HCT116 (cell line): ENCODE results near the gene DOCK1. TPM values are rescaled to one million over a fixed set of nuclear protein-coding genes. Genes with fewer than 3 reads are reported as not detected.

Source experiments
- ATAC-seq: fragments of 200-7000 bp; cut with Tn5 transposase; 2 replicates; pipeline ENCODE4 v1.9.1; 2020; ENCODE audit warnings: mild to moderate bottlenecking, moderate library complexity
- BruUV-seq: library from RNA; stranded (reverse); fragments of 400-500 nt; replicated peaks from 2 replicates; lab custom pipeline; 2021; lab: Mats Ljungman, UMichigan
- CTCF ChIA-PET: fragments of 300-600 bp; sonication (Branson Sonifier 250); formaldehyde crosslinking; loops from one replicate; lab custom pipeline; 2021; ENCODE audit warnings: antibody characterized with exemption; lab: Charles Lee
- POLR2A ChIA-PET: fragments of 300-600, 350-600 bp; sonication (Branson Sonifier 250); formaldehyde crosslinking; loops from one replicate; lab custom pipeline; 2021; ENCODE audit warnings: antibody characterized with exemption; lab: Charles Lee
- RAD21 ChIA-PET, 2 experiments: fragments of 300-600 bp; sonication (Branson Sonifier 250); formaldehyde crosslinking; loops; one replicate each; lab custom pipeline; 2023; ENCODE audit warnings: low total read pairs in 2 of 2; ENCODE audit not compliant: uncharacterized antibody in 2 of 2, unreplicated experiment in 2 of 2, low non-redundant PET in 1 of 2; lab: Charles Lee
- DNase-seq: peaks from one replicate; pipeline ENCODE4 v3.0.0-alpha.2; 2010; ENCODE audit warnings: low read depth, low spot score
- H2AFZ ChIP-seq: fragments of 200-600 bp; shearing (Covaris generic), sonication (generic); 2 replicates; pipeline ENCODE4 v1.6.1; 2017; ENCODE audit warnings: low read depth, mixed run types, mixed read lengths, antibody characterized with exemption, low read length; ENCODE audit not compliant: poor library complexity, severe bottlenecking
- H3K27ac ChIP-seq: 2 replicates; pipeline ENCODE4 v1.5.1; 2012; ENCODE audit warnings: low read depth, low read length
- H3K27me3 ChIP-seq: fragments of 200-600 bp; sonication (generic); 2 replicates; pipeline ENCODE4 v1.6.1; 2016; ENCODE audit warnings: mixed run types, low read length, mixed read lengths; ENCODE audit not compliant: insufficient read depth
- H3K36me3 ChIP-seq, 2 experiments: fragments of 200-500 bp in 1 of 2; fragments of 200-600 bp in 1 of 2; sonication (Bioruptor generic) in 1 of 2; sonication (generic) in 1 of 2; 2 replicates each; pipeline versions ENCODE4 v1.5.1 to v1.6.1; 2014 to 2016; ENCODE audit warnings: low read length in 2 of 2, inconsistent platforms in 1 of 2, mixed read lengths in 1 of 2, mixed run types in 1 of 2; ENCODE audit not compliant: insufficient read depth in 2 of 2, control insufficient read depth in 1 of 2
- H3K4me1 ChIP-seq, 2 experiments: fragments of 200-600 bp in 1 of 2; sonication (generic) in 1 of 2; 2 replicates each; pipeline versions ENCODE4 v1.5.1 to v1.6.1; 2012 to 2017; ENCODE audit warnings: low read length in 2 of 2, inconsistent platforms in 1 of 2, mild to moderate bottlenecking in 1 of 2, mixed read lengths in 1 of 2, mixed run types in 1 of 2, moderate library complexity in 1 of 2; ENCODE audit not compliant: insufficient read depth in 2 of 2, control insufficient read depth in 1 of 2
- H3K4me2 ChIP-seq: fragments of 200-600 bp; sonication (generic); 2 replicates; pipeline ENCODE4 v1.6.1; 2017; ENCODE audit warnings: mixed run types, low read length, mixed read lengths
- H3K4me3 ChIP-seq, 2 experiments: fragments of 200-600 bp in 1 of 2; sonication (generic) in 1 of 2; replicated peaks in 1 of 2; 2 replicates each; pipeline ENCODE4 v1.5.1; 2011 to 2016; ENCODE audit warnings: low read length in 2 of 2, control low read depth in 1 of 2, low read depth in 1 of 2, mild to moderate bottlenecking in 1 of 2, mixed read lengths in 1 of 2, mixed run types in 1 of 2
- H3K79me2 ChIP-seq: fragments of 200-600 bp; sonication (generic); 2 replicates; pipeline ENCODE4 v1.6.1; 2017; ENCODE audit warnings: mild to moderate bottlenecking, mixed run types, low read length, moderate library complexity, mixed read lengths; ENCODE audit not compliant: insufficient read depth
- H3K9ac ChIP-seq: fragments of 200-600 bp; sonication (generic); 2 replicates; pipeline ENCODE4 v1.6.1; 2016; ENCODE audit warnings: low read length, mixed read lengths
- H3K9me2 ChIP-seq: fragments of 200-600 bp; sonication (generic), shearing (Covaris generic); 2 replicates; pipeline ENCODE4 v1.6.1; 2017; ENCODE audit warnings: mixed run types, mild to moderate bottlenecking, moderate library complexity; ENCODE audit not compliant: insufficient read depth
- H3K9me3 ChIP-seq, 2 experiments: fragments of 200-500 bp in 1 of 2; fragments of 200-600 bp in 1 of 2; sonication (Bioruptor generic) in 1 of 2; sonication (generic) in 1 of 2; 2 replicates each; pipeline ENCODE4 v1.6.1; 2014 to 2017; ENCODE audit warnings: low read length in 2 of 2, mixed read lengths in 2 of 2, inconsistent platforms in 1 of 2, low read depth in 1 of 2, mild to moderate bottlenecking in 1 of 2, mixed run types in 1 of 2, moderate library complexity in 1 of 2; ENCODE audit not compliant: control insufficient read depth in 1 of 2, insufficient read depth in 1 of 2
- H4K20me1 ChIP-seq: fragments of 200-600 bp; sonication (generic), shearing (Covaris generic); 2 replicates; pipeline ENCODE4 v1.6.1; 2017; ENCODE audit warnings: mixed run types, mild to moderate bottlenecking, moderate library complexity; ENCODE audit not compliant: insufficient read depth
- ATF3 ChIP-seq: IDR thresholded peaks from 2 replicates; pipeline ENCODE4 v1.6.1; 2012
- CEBPB ChIP-seq: IDR thresholded peaks from 2 replicates; pipeline ENCODE4 v1.6.1; 2012; ENCODE audit warnings: low read depth
- ELF1 ChIP-seq: IDR thresholded peaks from 2 replicates; pipeline ENCODE4 v1.6.1; 2012; ENCODE audit warnings: low read depth, borderline replicate concordance
- EZH2phosphoT487 ChIP-seq: fragments of 200-600 bp; IDR thresholded peaks from 2 replicates; pipeline ENCODE4 v1.6.1; 2018; ENCODE audit warnings: antibody characterized with exemption, borderline replicate concordance
- FOSL1 ChIP-seq: IDR thresholded peaks from 2 replicates; pipeline ENCODE4 v1.6.1; 2012; ENCODE audit warnings: low read depth
- JUND ChIP-seq: IDR thresholded peaks from 2 replicates; pipeline ENCODE4 v1.6.1; 2012
- POLR2A ChIP-seq: IDR thresholded peaks from 2 replicates; pipeline ENCODE4 v1.7.0; 2011; ENCODE audit warnings: borderline replicate concordance; ENCODE audit not compliant: insufficient read depth, insufficient read length; ENCODE audit errors: extremely low read depth
- POLR2AphosphoS5 ChIP-seq: IDR thresholded peaks from 2 replicates; pipeline ENCODE4 v1.6.1; 2011; ENCODE audit warnings: mild to moderate bottlenecking, low read depth, low read length, moderate library complexity
- RAD21 ChIP-seq: IDR thresholded peaks from 2 replicates; pipeline ENCODE4 v1.6.1; 2012; ENCODE audit warnings: low read depth, mild to moderate bottlenecking
- REST ChIP-seq: IDR thresholded peaks from 2 replicates; pipeline ENCODE4 v1.6.1; 2012; ENCODE audit warnings: low read depth
- SIN3A ChIP-seq: IDR thresholded peaks from 2 replicates; pipeline ENCODE4 v1.6.1; 2012; ENCODE audit warnings: low read depth
- SP1 ChIP-seq: IDR thresholded peaks from 2 replicates; pipeline ENCODE4 v1.6.1; 2012; ENCODE audit warnings: low read depth
- SRF ChIP-seq: IDR thresholded peaks from 2 replicates; pipeline ENCODE4 v1.6.1; 2012; ENCODE audit warnings: low read depth
- TCF7L2 ChIP-seq: IDR thresholded peaks from 2 replicates; pipeline ENCODE4 v1.7.0; 2011; ENCODE audit warnings: borderline replicate concordance, inconsistent platforms; ENCODE audit not compliant: insufficient read depth, insufficient read length; ENCODE audit errors: extremely low read depth
- ZBTB33 ChIP-seq: IDR thresholded peaks from 2 replicates; pipeline ENCODE4 v1.6.1; 2011; ENCODE audit warnings: mild to moderate bottlenecking, low read length, moderate library complexity; ENCODE audit not compliant: insufficient replicate concordance; ENCODE audit errors: extremely low read depth
- ZNF274 ChIP-seq: fragments of 200-500 bp; sonication (Bioruptor generic); IDR thresholded peaks from 2 replicates; pipeline ENCODE4 v1.6.1; 2014; ENCODE audit warnings: mild to moderate bottlenecking, low read depth, low read length, inconsistent platforms
- intact Hi-C: fragments of 100-400 bp; cut with micrococcal nuclease; formaldehyde crosslinking; loops from 2 replicates; pipeline ENCODE4 v1.10.0; 2022
- total RNA-seq: library from RNA; stranded (reverse); gene quantifications from one replicate; pipeline ENCODE4 v1.2.1, GENCODE V29; 2021; ENCODE audit not compliant: unreplicated experiment
- TF ChIP-seq, protein P1 (sequence below): IDR thresholded peaks from 2 replicates; pipeline ENCODE4 v1.6.1; 2012
- TF ChIP-seq, protein P2 (sequence below), 3 experiments: fragments of 200-600 bp in 1 of 3; sonication (generic) in 1 of 3; IDR thresholded peaks in 2 of 3; conservative IDR thresholded peaks in 1 of 3; 2 replicates each; pipeline ENCODE4 v1.5.1; 2012 to 2017; ENCODE audit warnings: low read depth in 2 of 3, low read length in 2 of 3, antibody characterized with exemption in 1 of 3, borderline replicate concordance in 1 of 3, control low read depth in 1 of 3, mild to moderate bottlenecking in 1 of 3, mixed read lengths in 1 of 3, mixed run types in 1 of 3, moderate library complexity in 1 of 3; ENCODE audit not compliant: insufficient read depth in 1 of 3

Gene DOCK1
- total RNA-seq, 1 experiment from 2014 or later: 46.5 TPM

GRCh38 chr10:127278001-127278400, 372.8 kb downstream of the DOCK1 start:
- H3K4me1 ChIP-seq: no peaks in the 10 kb centered on the region
- H2AFZ ChIP-seq: no peak overlapping the region
- no peaks in the 10 kb centered on the region for H3K9me3 ChIP-seq
- no peaks in the 10 kb centered on the region for H3K79me2 ChIP-seq
- DNase-seq (no peak), ATAC-seq (no peak)
- no peak overlapping the region for H3K9ac ChIP-seq
- no peaks in the 10 kb centered on the region for H4K20me1 ChIP-seq
- POLR2A ChIA-PET: no interaction called here
- BruUV-seq: no TSS peak
- H3K4me3 ChIP-seq: no peak overlapping the region
- H3K27ac ChIP-seq: no peak overlapping the region
- H3K9me2 ChIP-seq: no peaks in the 10 kb centered on the region
- CTCF ChIA-PET: no interaction called here
- intact Hi-C loops: no loop called here
- TF ChIP-seq TCF7L2 (no peak), EZH2phosphoT487 (no peak), POLR2A (no peak), POLR2AphosphoS5 (no peak), JUND (no peak), REST (no peak), SIN3A (no peak), SRF (no peak), FOSL1 (no peak), RAD21 (no peak), ATF3 (no peak), ZBTB33 (no peak), ELF1 (no peak), CEBPB (no peak), ZNF274 (no peak), SP1 (no peak)
- TF ChIP-seq, protein P1, sequence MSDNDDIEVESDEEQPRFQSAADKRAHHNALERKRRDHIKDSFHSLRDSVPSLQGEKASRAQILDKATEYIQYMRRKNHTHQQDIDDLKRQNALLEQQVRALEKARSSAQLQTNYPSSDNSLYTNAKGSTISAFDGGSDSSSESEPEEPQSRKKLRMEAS: no peak
- TF ChIP-seq, protein P2, sequence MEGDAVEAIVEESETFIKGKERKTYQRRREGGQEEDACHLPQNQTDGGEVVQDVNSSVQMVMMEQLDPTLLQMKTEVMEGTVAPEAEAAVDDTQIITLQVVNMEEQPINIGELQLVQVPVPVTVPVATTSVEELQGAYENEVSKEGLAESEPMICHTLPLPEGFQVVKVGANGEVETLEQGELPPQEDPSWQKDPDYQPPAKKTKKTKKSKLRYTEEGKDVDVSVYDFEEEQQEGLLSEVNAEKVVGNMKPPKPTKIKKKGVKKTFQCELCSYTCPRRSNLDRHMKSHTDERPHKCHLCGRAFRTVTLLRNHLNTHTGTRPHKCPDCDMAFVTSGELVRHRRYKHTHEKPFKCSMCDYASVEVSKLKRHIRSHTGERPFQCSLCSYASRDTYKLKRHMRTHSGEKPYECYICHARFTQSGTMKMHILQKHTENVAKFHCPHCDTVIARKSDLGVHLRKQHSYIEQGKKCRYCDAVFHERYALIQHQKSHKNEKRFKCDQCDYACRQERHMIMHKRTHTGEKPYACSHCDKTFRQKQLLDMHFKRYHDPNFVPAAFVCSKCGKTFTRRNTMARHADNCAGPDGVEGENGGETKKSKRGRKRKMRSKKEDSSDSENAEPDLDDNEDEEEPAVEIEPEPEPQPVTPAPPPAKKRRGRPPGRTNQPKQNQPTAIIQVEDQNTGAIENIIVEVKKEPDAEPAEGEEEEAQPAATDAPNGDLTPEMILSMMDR (IDR thresholded peaks at IDR 0.05 in 2 of 3, conservative IDR thresholded peaks at IDR 0.05 in 1 of 3; ENCODE audit: borderline replicate concordance in 1 of 3, insufficient read depth in 1 of 3, low read depth in 2 of 3, low read length in 2 of 3): no peak
- H3K4me2 ChIP-seq: no peak overlapping the region
- H3K27me3 ChIP-seq: no peaks in the 10 kb centered on the region
- RAD21 ChIA-PET: no interaction called here
- no peaks in the 10 kb centered on the region for H3K36me3 ChIP-seq
